Skeletal muscle tissue (tissue), 4 donors: ENCODE results near the gene BORCS6. TPM values are rescaled to one million over a fixed set of nuclear protein-coding genes. Genes with fewer than 3 reads are reported as not detected.

Experiments used
- H3K27ac ChIP-seq: one replicate; pipeline ENCODE4 v1.7.0; 2013; ENCODE audit warnings: mild to moderate bottlenecking, low read depth, low read length, inconsistent platforms
- H3K27me3 ChIP-seq, 3 donors: one replicate each; pipeline ENCODE4 v1.7.0; 2013; ENCODE audit warnings: low read length in 3 of 3; ENCODE audit not compliant: control insufficient read depth in 3 of 3, insufficient read depth in 3 of 3
- H3K36me3 ChIP-seq, 3 donors: one replicate each; pipeline ENCODE4 v1.7.0; 2013; ENCODE audit warnings: low read length in 3 of 3; ENCODE audit not compliant: control insufficient read depth in 3 of 3, insufficient read depth in 3 of 3
- H3K4me1 ChIP-seq, 3 donors: one replicate each; pipeline ENCODE4 v1.7.0; 2013; ENCODE audit warnings: low read length in 3 of 3, mild to moderate bottlenecking in 3 of 3; ENCODE audit not compliant: control insufficient read depth in 3 of 3, insufficient read depth in 3 of 3
- H3K4me3 ChIP-seq, 3 donors: one replicate each; pipeline ENCODE4 v1.7.0; 2013; ENCODE audit warnings: low read length in 3 of 3
- H3K9ac ChIP-seq, 3 donors: one replicate each; pipeline ENCODE4 v1.7.0; 2013; ENCODE audit warnings: low read length in 3 of 3, mild to moderate bottlenecking in 3 of 3, moderate library complexity in 2 of 3, low read depth in 1 of 3
- H3K9me3 ChIP-seq, 3 donors: one replicate each; pipeline ENCODE4 v1.7.0; 2013; ENCODE audit warnings: low read length in 3 of 3; ENCODE audit not compliant: control insufficient read depth in 3 of 3
- total RNA-seq: library from RNA; depleted of rRNA; stranded (reverse); fragments of >200 nt; gene quantifications from one replicate; pipeline ENCODE4 v1.2.3, GENCODE V29; 2014
- donor health status: Osteomylitis.

Gene BORCS6
- 4.7 TPM for total RNA-seq

DNA sequence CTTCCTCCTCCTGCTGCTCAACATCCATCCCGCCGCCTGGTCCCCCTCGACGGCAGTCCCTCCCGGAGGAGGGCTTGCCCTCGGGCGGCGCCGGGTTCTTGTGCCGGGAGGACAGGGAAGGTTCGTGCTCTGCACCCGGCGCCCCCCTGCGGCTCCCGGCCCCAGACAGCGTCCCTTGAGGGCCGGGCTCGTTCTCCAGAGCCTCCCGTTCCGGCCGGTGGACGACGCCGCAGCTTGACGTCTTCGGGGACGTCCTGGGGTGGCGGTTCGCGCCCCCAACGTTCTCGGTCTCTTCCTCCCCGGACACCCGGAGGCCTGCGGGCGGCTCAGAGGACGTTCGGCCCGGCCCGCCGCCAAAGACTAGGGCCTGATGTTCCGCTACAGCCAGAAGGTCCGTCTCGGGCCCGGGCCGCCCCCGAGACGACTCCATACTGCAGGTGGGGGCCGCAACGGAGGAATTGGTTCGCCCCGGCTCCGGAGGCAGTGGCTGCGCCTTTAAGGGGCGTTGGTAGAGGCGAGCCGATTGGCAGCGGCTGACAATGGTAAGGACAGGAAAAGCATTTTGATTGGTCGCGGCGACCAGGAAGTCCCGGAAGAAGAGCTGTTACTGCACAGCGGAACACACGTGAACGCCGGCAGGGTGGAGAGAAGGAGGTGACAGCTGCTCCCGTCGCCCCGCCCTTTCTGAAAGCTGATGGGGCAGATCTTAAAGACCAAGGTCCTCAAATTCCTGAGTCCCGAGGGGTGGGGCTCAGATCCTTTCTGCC lies at the start of gene BORCS6:
TSS of gene BORCS6 (minus strand) at position 470 of the 767 bp plus-strand sequence. CDS start at position 430, 40 bp downstream.
- Histone ChIP-seq H3K9me3 (no peaks in the 10 kb centered on the region), H3K27ac (peak within 1 kb of the TSS; percentile 88), H3K4me3 (peak within 1 kb of the TSS; percentile 81 to 96 (median 94)), H3K9ac (peak within 1 kb of the TSS; percentile 83 to 89 (median 84)), H3K27me3 (no peaks in the 10 kb centered on the region), H3K4me1 (peaks cover 47 to 51% (median 49%) of the 10 kb centered on the region in 3 donors), H3K36me3 (no peaks in the 10 kb centered on the region)

DNA sequence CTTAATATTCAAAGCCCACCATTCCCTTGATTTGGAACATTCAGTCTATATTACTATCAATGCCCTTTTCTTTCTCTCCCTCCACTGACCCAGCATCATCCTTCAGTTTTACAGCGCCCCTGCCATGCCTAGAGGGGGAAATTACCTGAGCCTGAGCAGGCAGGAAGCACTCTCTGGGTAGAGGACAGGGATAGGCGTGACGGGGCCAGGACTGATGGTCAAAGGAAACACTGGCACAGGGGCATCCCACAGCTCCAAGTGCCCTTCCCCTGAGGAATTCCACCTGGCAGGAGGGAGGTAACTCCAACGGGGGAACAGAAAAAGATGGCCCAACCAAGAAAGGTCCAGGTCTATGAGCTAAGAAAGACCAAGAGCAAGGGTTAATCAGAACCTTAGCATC lies 47.9 kb upstream of the BORCS6 start:
- peaks cover 49 to 53% (median 50%) of the 10 kb centered on the region in 3 donors for H3K36me3 ChIP-seq
- no peaks in the 10 kb centered on the region for H3K9me3 ChIP-seq
- no peaks in the 10 kb centered on the region for H3K27me3 ChIP-seq
- H3K4me1 ChIP-seq = no peaks in the 10 kb centered on the region
- H3K27ac ChIP-seq = no peak overlapping the region
- H3K4me3 ChIP-seq = no peak overlapping the region
- no peak overlapping the region for H3K9ac ChIP-seq

DNA sequence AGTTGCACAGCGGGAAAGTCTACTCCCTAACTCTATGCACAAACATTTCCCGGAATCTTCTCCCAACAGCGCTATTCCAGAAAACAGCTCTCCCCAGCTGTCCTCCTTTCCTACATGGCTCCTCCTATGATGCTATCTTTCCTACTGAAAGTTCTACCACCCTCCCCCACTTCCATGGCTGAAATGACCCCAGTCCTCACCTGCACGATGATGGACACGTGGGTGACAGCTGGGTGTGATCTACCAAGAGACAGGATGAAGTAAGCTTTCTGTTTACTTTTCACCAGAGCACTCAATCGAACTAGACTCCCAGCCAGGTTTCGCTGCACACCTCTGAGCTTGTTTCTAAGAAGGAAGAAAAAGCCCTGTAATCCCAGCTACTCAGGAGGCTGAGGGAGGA lies 47.2 kb upstream of the BORCS6 start:
- Histone ChIP-seq H3K9ac (no peak overlapping the region), H3K4me3 (no peak overlapping the region), H3K27ac (no peak overlapping the region), H3K27me3 (no peaks in the 10 kb centered on the region), H3K36me3 (peaks cover 56 to 60% (median 57%) of the 10 kb centered on the region in 3 donors), H3K9me3 (no peaks in the 10 kb centered on the region), H3K4me1 (no peaks in the 10 kb centered on the region)

DNA sequence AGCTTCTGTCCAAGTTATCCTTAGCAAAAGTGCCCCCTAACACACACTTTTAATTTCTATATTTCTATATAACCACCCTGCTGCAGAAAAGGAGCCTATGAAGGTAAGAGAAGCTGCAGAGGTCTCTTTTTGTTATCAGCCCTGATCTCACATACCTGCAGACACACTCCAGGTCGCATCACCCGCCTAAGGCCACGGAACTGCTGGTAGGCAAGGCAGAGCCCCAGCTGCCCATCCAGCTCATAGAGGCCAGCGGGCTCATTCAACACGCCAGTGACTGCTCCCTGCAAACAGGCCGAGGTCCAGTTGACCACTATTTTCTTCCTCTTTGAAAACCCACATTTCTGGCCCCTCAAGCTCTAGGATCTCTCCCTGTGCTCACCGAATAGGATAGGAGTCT lies 45.7 kb upstream of the BORCS6 start:
- no peaks in the 10 kb centered on the region for H3K4me1 ChIP-seq
- H3K4me3 ChIP-seq = no peak overlapping the region
- H3K36me3 ChIP-seq = peaks cover 69 to 72% (median 70%) of the 10 kb centered on the region in 3 donors
- no peak overlapping the region for H3K9ac ChIP-seq
- H3K9me3 ChIP-seq = no peaks in the 10 kb centered on the region
- no peaks in the 10 kb centered on the region for H3K27me3 ChIP-seq
- no peak overlapping the region for H3K27ac ChIP-seq

DNA sequence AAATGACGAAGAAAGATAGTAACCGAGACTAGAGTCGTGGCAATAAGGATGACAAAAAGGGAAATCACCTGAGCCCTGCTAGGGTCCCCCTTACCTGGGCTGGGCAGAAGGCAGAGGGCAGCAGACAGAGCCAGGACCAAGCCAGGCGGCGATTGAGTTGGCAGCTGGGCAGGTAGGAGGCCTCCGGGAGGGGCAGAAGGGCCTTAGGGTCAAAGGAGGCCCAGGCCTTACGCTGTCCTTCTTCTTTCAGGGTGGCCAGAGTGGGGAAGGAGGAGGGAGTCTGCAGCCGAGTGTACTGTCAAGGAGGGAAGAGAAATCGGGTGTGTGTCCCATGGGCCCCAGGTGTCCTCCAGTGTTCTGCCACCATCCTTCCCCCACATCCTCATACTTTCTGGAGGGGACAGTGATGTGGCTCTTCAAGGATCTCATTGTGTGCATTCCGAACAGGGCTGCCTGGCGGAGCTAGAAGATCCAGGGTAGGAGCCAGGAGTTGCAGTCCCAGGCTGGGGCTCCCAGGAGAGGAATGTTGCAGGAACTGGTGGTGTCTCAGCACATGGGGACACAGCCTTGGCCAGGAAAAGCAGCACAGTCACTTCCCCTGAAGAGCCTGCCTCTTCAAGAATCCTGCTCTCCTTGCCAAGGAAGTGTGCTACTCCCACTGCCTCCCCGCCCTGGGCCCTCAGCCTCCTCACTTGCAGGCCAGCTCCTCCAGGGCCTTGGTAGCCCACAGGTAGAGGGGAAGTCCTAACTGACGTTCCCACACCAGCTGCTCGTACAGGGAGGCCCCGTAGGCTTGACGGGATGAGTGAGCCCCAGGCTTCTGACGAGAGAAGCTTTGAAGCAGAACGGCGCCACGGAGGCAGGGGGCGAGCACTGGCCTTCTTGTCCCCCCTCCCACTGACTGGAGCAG lies 44.6 kb upstream of the BORCS6 start:
- no peaks in the 10 kb centered on the region for H3K9me3 ChIP-seq
- H3K4me1 ChIP-seq = no peaks in the 10 kb centered on the region
- H3K27me3 ChIP-seq = no peaks in the 10 kb centered on the region
- no peak overlapping the region for H3K4me3 ChIP-seq
- H3K9ac ChIP-seq = no peak overlapping the region
- no peak overlapping the region for H3K27ac ChIP-seq
- peaks cover 76 to 79% (median 78%) of the 10 kb centered on the region in 3 donors for H3K36me3 ChIP-seq

DNA sequence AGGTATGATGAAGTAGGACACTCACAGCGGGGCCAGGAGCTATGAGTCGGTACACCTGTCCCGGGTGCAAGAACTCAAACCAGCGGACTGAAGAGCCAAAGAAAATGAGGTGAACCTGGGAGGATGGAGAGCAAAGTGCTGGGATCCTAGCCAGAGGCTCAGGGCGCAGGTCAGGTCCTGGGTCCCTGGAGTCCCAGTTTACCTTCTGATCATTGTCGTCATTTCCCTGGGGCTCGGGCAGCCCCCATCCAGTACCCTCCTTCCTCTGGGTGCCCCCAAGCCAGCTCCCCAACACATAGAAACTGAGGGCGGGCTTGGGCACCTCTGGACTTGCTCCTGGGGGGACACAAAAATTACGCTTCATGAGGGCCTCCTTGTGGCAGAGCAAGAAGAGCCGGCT lies 41.7 kb upstream of the BORCS6 start:
- H3K9ac ChIP-seq = no peak overlapping the region
- H3K36me3 ChIP-seq = peaks cover 81 to 88% (median 88%) of the 10 kb centered on the region in 3 donors
- H3K27me3 ChIP-seq = no peaks in the 10 kb centered on the region
- H3K9me3 ChIP-seq = no peaks in the 10 kb centered on the region
- peaks cover 3 to 7% (median 6%) of the 10 kb centered on the region in 3 donors for H3K4me1 ChIP-seq
- no peak overlapping the region for H3K4me3 ChIP-seq
- H3K27ac ChIP-seq = no peak overlapping the region

DNA sequence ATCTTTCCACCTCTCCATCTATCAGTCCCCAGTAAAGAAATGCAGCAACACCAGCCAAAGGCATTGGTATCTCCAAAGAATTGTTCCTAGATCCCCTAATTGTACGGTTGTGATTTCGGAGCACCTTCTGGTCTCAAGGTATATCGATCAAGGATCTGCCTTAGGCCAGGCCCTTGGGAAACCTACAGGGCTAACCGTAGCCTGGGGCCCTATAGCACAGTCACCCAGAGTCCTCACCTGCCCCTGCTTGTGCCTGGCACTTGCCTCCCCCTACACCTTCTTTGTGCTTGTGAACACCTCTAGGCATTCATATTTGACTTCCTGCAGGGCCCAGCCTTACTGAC lies 37.2 kb upstream of the BORCS6 start:
- H3K9me3 ChIP-seq = no peaks in the 10 kb centered on the region
- H3K4me3 ChIP-seq = peak overlapping the region; percentile 34 to 65 (median 49)
- peak overlapping the region; percentile 54 for H3K27ac ChIP-seq
- peaks cover 19 to 26% (median 24%) of the 10 kb centered on the region in 3 donors for H3K4me1 ChIP-seq
- H3K27me3 ChIP-seq = no peaks in the 10 kb centered on the region
- H3K9ac ChIP-seq = peak overlapping the region in 1 of 3 donors; percentile 51
- H3K36me3 ChIP-seq = peaks cover 43 to 49% (median 47%) of the 10 kb centered on the region in 3 donors

DNA sequence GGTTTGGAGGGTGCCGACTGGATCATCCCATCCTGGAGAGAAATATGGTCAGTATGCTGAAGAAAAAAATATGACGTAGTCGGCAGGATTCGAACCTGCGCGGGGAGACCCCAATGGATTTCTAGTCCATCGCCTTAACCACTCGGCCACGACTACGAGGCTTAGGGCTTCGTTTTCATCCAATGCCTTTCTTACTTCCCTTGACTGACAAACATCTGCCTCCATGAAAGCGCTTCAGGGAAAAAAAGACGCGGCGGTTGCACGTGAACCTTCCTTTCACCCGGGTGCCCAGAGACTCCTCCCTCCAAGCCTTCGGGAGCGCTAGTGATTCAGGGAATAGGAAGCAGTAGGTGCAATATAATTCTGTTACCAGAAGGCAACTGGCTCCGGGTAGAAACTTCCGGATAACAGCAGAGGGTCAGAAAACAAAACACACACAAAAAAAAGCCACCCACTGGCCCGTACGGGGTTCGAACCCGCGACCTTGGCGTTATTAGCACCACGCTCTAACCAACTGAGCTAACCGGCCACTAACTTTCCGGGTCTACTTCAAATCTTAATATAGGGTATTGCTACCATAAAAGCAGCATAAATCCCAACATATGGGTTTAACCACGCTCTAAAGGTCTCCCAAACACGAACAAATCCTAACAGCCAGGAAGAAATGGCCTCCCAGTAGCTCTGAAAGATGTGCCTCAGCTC lies 36.7 kb upstream of the BORCS6 start:
- Histone ChIP-seq H3K4me1 (peaks cover 20 to 30% (median 24%) of the 10 kb centered on the region in 3 donors), H3K4me3 (peak overlapping the region; percentile 34 to 65 (median 49)), H3K9me3 (no peaks in the 10 kb centered on the region), H3K27me3 (no peaks in the 10 kb centered on the region), H3K36me3 (peaks cover 39 to 44% (median 42%) of the 10 kb centered on the region in 3 donors), H3K9ac (peak overlapping the region in 1 of 3 donors; percentile 51), H3K27ac (peak overlapping the region; percentile 54)

DNA sequence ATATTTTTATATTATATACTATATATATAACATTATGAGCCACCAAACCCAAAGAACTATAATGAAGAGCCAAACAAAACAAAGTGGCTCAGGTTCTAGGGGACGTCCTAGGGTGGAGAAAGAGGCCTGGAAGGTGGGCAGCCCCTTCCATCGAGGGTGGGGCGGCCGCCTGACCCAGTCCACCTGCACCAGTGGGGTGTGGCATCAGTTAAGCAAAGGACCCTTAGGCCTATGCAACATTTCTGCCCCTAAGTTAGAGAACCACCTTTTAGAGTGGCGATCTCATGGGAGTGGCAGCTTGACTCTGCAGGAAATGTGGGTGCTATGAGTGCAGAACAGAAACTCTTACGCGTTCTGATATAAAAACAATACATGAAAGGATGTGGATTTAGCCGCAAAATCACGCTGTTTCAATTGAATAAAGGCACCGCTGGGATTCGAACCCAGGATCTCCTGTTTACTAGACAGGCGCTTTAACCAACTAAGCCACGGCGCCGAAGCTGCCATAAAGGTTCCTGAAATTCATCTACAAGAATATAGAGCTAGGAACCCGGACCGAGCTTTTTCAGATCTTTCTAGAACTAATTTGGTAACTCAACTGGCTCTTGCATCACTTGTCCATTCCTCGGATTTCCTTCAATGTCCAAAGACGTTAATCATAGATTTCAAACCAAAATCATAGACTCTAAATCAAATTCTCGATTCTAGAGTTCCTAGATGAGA lies 36.0 kb upstream of the BORCS6 start:
- H3K4me1 ChIP-seq = peaks cover 20 to 31% (median 24%) of the 10 kb centered on the region in 3 donors
- H3K36me3 ChIP-seq = peaks cover 32 to 36% (median 35%) of the 10 kb centered on the region in 3 donors
- H3K27ac ChIP-seq = peak overlapping the region; percentile 54
- H3K9me3 ChIP-seq = no peaks in the 10 kb centered on the region
- H3K27me3 ChIP-seq = no peaks in the 10 kb centered on the region
- no peak overlapping the region for H3K9ac ChIP-seq
- H3K4me3 ChIP-seq = peak overlapping the region in 1 of 3 donors; percentile 65
